Jurkat, Clone E6-1 (cell line): ENCODE results near the gene AVPR1A. TPM values are rescaled to one million over a fixed set of nuclear protein-coding genes. Genes with fewer than 3 reads are reported as not detected.
"Not testable (repeated sequence)": the region's sequence is repeated elsewhere in the genome, so short reads cannot be mapped to it uniquely, and the experiment has no call there.

Experiments used
- DNase-seq: peaks from one replicate; pipeline ENCODE4 v3.0.0-alpha.2; 2011; ENCODE audit warnings: low read depth, low spot score
- H3K4me3 ChIP-seq: 2 replicates; pipeline ENCODE4 v1.5.1; 2011; ENCODE audit warnings: mild to moderate bottlenecking, low read length, control low read depth, moderate library complexity
- polyA plus RNA-seq: library from polyadenylated mRNA; unstranded; fragments of >200 nt; gene quantifications from one replicate; pipeline ENCODE4 v1.2.1, GENCODE V29; 2012; ENCODE audit warnings: missing spikeins; ENCODE audit not compliant: insufficient read length, insufficient read depth

Gene AVPR1A
- polyA plus RNA-seq, result not detected

DNA sequence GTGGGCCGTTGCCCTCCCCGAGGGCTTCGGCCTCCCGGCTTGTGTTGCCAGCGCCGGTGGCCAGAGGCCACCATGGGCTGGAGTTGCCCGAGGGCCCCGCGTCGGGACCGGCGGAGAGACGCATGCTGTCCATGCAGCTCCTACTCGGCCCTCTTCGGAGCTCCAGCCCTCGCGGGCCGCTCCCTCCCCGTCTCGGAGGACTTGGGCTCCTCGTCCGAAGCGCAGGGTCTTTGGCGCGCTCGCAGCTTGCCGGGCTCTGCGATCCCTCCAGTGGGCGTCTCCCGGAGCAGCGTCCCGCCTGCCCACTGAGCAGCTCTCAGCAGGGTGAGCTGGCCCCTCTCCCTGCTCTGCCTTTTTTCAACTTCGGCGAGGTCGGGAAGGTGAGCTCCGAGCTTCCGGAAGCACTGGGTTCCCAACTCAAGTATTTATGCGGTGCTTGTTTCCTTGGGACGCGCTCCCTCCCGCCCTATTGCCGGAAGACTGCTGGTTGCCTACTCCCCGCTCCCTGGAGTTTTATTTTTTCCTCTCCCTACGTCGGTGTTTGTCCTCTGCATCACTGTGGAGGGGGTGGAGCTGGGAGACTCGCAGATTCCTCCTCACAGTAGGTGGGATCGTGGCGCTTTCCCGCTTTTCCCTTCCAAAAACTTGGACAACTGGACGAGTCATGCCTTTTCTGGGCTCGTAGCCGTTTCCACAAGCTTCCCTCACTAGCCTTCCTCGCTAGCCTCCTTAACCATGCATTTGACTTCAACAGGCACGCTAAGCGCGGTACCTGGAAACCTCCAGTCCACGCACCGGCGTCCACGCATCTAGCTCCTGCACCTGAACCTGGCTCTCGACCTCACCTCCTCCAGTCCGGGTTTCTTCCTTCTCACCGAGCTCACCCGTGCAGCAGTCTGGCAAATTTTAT lies at the start of gene AVPR1A:
TSS of gene AVPR1A (minus strand) at position 489 of the 910 bp plus-strand sequence. CDS start at position 124, 365 bp downstream.
- no peak within 1 kb of the TSS for H3K4me3 ChIP-seq
- DNase-seq, result no peak

DNA sequence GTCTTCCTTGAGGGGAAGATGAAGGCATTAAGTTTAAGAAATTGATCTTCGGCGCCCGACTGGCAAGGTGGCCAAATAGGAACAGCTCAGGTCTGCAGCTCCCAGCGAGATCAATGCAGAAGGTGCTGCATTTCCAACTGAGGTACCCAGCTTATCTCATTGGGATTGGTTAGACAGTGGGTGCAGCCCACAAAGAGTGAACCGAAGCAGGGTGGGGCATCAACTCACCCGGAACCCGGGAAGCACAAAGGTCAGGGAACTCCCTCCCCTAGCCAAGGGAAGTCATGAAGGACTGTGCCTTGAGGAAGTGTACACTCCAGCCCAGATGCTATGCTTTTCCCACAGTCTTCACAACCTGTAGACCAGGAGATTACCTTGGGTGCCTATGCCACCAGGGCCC lies 45.2 kb upstream of the AVPR1A start:
- no peak overlapping the region for H3K4me3 ChIP-seq
- no peak for DNase-seq

DNA sequence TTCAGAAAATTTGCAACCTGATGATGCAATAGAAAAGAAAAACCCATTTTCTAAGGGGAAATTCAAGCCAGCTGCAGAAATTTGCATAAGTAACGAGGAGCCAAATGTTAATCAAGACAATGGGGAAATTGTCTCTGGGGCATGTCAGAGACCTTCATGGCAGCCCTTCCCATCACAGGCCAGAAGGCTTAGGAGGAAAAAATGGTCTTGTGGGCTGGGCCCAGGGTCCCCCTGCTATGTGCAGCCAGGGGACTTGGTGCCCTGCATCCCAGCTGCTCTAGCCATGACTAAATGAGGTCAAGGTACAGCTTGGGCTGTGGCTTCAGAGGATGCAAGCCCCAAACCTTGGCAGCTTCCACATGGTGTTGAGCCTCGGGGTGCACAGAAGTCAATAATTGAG lies 28.2 kb upstream of the AVPR1A start:
- DNase-seq, result no peak
- H3K4me3 ChIP-seq, result no peak overlapping the region

DNA sequence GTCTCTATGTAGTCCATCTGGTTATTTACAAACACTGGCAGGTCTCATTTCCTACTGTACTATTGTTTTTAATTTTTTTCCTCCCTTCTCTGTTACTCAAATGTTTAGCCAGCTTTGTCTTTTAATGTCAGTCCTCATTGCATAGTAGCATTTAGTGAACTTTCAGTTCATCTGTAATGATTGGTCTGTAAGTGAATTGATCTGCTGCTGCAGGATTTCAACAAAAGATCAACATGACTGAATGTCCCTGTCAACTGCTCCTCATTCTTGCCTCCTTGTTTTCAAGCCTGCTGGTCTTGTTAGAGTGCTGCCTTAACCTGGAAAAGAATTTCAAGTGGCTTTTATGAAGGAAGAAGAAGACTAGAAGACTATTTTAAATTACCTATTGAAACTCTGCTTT lies 19.3 kb upstream of the AVPR1A start:
- H3K4me3 ChIP-seq, result no peak overlapping the region
- no peak for DNase-seq

DNA sequence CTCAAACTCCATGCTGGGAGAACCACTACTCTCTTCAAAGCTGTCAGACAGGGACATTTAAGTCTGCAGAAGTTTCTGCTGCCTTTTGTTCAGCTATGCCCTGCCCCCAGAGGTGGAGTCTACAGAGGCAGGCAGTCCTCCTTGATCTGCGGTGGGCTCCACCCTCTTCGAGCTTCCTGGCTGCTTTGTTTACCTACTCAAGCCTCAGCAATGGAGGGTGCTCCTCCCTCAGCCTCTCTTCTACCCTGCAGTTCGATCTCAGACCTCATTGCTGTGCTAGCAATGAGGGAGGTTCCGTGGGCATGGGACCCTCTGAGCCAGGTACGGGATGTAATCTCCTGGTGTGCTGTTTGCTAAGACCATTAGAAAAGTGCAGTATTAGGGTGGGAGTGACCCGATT lies 16.7 kb upstream of the AVPR1A start:
- peak; percentile 21 for DNase-seq
- H3K4me3 ChIP-seq, result not testable (repeated sequence)

DNA sequence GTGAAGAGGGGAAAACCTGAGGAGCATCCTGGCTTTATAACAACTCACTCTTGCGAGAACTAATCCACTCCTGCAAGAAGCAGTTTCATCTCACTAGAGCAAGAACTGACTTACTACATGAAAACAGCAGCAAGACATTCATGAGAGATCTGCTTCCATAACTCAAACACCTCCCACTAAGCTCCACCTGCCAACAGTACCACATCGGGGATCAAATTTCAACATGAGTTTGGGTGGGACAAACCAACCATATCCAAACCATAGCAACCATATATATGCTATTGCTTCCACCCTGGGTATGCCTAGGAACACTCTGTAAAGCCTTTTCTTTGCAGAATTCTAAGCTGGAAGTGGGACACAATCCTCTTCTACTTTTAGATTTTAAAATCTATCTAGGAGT lies 13.9 kb upstream of the AVPR1A start:
- no peak for DNase-seq
- H3K4me3 ChIP-seq, result no peak overlapping the region

DNA sequence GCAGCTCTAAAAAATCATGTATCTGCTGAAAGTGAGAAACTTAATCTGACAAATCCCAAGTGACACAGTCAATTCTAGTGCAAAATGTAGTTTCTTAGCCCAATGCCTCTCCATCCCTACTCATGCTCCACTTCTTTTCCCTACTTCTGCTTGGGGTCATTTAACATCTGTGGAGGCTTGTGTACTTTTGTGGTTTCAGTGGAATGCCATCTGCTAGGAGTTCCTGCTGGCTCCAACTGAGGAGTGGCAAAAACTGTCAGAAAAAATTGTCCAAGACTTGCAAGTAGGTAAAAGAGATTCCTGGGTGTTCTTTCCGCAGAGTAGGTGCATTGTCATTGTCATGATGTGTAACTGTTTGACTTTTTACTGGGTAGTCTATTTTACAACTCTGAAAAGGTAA lies 12.5 kb upstream of the AVPR1A start:
- no peak overlapping the region for H3K4me3 ChIP-seq
- no peak for DNase-seq

DNA sequence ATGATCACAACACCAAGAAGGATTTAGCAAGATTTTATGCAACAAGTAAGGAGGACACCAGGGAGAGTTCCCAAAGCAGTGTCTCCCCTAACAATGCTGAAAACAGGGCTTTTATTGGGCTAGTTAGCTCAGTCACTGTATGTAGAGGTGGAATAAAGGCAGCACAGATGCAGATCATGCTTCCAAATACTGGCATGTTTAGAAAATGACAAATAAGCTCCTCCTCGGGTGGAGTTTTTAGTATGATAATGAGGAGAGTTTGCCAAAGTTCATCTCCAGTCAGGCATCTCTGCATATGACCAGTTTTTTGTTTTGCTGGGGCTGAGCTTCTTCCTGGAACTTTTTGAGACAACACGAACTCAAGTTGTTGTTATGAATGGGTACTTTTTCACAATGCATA lies 4.4 kb upstream of the AVPR1A start:
- H3K4me3 ChIP-seq, result no peak overlapping the region
- no peak for DNase-seq

DNA sequence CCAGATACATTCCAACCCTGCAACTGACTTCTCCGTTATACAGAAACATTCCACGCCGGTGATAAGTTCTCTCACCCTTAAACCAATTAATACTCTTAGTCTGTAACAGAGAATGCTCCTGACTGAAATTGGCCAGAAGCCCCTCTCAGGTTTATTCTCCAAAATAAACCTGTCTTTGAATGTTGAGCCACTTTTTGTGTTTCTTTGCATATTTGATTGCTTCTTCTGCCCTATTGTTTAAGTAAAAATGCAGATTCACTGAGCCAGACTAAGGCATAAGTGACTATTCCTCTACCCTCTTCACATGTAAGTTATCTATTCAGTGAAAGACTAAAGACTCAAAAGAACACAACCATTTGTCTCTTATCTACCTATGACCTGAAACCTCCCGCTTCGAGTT lies 3.6 kb upstream of the AVPR1A start:
- DNase-seq, result no peak
- H3K4me3 ChIP-seq, result no peak overlapping the region

DNA sequence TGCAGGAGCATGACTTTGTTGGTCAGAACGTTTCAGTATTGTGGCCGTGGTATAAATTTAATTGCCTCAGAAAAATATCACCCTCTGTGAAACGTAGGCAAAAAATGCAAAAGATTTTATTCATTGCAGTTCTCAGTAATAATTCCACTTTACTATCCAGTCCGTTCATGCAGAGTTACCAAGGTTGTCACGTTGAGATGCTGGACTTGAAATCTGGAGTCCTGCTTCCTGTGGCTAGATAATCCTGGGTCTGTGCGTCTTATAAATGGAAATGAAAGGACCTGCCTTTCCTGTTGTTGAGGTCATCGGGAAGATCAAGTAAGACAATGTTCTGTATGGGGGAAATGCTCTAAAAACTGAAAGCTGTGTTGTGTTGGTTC lies 1.3 kb upstream of the AVPR1A start:
- no peak overlapping the region for H3K4me3 ChIP-seq
- DNase-seq, result no peak

DNA sequence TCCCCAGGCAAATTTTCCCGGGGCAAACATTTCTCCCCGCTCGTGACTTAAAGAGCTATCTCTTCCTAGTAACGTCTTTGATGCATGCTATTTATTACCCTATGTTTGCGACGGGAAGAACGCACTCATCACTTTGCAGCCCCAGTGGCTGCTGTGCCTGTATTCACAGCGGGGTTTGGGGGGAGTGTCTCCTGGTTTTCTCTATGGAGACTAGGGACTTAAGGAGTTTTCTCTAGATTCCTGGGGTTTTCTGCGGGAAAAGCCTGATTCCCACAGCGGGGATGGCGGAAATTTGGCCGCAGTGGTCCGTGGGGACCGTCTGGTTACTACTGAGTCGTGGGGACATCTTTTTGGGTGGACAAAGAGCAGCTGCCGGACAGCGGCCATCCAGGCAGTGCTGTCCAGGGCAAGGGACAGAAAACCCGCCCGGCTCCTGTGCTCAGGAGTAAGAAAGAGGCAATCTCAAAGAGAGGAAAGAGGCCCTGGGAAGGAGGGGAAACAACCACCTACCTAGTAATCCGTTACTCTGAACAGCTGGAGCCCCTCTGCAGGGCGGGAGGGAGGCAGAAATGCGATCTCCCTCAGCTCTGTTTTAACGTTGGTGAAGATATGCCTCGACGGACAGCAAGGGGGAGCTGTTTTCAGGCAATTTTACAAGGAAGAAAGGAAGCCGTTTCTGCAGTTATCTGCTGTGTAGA lies 771 bp upstream of the AVPR1A start:
- DNase-seq, result peak; percentile 39
- H3K4me3 ChIP-seq, result no peak overlapping the region

DNA sequence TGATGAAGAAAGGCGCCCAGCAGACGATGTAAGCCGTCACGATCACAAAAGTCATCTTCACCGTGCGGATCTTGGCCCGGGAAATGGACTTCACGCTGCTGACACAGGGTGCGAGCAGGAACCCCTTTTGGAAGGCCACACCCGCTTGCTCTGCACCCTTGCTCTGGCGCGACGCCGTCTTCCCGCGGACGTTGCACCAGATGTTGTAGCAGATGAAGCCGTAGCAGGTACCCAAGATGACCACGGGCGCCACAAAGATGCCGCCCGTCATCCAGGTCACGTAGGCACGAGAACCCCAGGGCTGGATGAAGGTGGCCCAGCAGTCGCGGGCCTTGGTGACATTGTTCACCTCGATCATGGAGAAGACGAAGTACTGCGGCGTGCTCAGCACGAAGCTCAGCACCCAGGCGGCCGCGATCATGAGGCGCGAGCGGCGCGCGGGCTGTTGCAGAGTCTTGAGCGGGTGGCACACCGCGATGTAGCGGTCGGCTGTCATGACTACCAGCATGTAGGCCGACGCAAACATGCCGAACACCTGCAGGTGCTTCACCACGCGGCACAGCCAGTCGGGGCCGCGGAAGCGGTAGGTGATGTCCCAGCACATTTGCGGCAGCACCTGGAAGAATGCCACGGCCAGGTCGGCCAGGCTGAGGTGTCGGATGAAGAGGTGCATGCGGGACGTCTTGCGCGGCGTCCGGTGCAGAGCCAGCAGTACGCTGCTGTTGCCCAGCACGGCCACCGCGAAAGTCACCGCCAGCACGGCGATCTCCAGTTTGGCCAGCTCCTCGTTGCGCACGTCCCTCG lies 890 bp downstream of the AVPR1A start:
- DNase-seq, result peak; percentile 14
- no peak overlapping the region for H3K4me3 ChIP-seq

DNA sequence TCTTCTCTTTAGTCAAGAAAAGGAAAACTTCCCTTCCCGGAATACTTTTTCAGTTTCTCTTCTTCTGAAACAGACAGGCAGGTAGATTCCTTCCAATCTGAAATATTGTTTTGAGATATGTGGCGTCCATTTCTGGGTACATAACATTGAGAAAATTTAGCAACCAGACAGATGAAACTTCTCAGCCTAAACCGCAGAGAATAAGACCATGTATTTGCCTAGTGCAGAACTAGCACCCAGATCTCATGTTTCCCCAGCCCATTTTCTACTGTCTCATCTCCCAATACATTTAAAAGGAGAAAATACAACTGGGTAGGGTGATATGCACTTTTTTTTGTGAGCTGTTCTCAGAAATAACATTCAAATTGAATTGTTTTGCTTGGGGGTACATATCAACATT lies 6.4 kb downstream of the AVPR1A start:
- no peak for DNase-seq
- H3K4me3 ChIP-seq, result no peak overlapping the region

DNA sequence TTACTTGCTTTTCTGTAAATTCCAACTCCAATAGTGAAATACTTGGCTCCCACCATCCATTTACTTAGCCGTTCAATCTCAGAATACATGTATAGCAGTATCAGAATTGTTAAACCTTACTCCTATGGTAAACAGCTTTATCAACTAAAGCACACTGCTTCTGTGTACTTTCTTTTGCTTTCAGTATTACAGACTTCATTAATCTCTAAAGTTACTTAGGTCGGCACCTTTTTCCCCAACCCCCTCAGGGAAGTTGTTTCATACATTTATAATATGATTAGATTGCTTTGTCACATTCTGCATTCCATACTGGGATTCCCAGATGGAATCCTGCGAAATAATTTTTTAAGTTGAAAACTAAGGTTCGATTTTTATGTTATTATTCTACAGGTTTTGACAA lies 12.5 kb downstream of the AVPR1A start:
- no peak overlapping the region for H3K4me3 ChIP-seq
- DNase-seq, result no peak

DNA sequence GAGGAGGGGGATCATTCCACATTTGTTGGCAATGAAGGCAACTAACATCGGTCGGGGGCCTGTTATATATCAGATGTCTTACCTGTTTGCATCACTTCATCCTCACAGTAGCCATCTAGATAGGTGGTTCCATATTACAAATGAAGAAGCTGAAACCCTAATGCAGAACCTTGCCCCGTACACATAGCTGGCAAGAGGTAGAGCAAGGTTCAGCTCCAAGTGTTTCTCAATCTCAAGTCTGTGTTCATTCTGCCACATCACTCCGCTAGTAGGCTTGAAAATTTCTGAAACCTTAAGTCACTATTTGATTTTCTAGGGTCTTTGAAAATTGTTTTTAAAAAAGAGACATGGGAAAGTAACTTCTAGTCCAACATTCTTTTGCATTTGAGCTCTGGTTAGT lies 17.0 kb downstream of the AVPR1A start:
- DNase-seq, result no peak
- H3K4me3 ChIP-seq, result no peak overlapping the region

DNA sequence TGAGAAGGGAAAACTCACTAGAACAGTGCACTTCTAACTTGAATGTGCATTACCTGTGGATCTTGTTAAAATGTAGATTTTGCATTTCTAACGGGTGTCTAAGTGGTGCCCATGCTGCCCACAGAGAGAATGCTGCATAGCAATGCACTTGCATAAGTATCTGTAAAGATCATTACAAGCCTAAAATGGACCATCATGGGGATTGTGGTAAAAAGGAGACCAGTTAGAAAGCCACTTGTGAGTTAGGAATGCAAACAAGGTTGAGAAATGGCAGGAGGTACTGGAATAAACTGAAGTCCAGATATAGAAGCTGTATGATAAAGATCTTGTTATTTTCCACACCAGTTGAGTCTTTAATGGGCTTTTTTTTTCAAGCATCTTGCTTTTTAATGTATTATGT lies 18.8 kb downstream of the AVPR1A start:
- no peak overlapping the region for H3K4me3 ChIP-seq
- DNase-seq, result no peak

DNA sequence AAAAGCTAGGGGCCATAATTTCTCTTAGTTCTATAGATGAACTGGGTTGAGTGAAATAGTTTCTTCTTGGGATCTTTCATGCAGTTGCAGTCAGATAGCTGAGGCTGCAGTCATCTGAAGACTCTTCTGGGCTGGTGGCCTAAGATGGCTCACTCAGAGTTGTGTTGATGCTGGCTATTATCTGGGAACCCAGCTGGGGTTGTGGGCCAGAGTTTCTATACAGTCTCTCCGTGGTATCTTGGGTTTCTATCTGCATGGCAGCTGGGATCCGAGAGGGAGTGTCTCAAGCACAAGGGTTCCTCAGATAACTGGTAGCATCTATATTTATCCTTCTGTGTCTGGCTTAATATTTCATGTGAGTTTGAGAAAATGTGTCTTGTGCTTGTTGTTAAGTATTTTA lies 21.1 kb downstream of the AVPR1A start:
- H3K4me3 ChIP-seq, result no peak overlapping the region
- no peak for DNase-seq

DNA sequence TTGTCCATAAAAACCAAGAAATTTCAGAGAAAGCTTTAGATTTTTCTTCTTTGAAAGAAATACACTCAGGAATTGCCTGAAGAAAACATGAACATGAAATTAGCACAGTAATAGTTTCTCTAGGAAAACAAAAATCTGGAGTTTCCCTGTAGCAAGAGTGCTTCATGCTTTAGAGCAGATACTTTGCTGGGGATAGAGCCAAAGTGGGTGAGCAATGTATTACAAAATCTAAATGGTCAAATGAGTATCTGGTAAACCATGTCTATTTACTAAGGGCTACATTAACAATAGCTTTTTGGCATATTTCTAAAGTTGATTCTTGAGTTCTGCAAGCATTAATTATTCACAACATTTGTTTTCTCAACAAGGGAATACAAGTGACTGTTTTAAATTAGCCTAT lies 26.2 kb downstream of the AVPR1A start:
- no peak overlapping the region for H3K4me3 ChIP-seq
- DNase-seq, result no peak

DNA sequence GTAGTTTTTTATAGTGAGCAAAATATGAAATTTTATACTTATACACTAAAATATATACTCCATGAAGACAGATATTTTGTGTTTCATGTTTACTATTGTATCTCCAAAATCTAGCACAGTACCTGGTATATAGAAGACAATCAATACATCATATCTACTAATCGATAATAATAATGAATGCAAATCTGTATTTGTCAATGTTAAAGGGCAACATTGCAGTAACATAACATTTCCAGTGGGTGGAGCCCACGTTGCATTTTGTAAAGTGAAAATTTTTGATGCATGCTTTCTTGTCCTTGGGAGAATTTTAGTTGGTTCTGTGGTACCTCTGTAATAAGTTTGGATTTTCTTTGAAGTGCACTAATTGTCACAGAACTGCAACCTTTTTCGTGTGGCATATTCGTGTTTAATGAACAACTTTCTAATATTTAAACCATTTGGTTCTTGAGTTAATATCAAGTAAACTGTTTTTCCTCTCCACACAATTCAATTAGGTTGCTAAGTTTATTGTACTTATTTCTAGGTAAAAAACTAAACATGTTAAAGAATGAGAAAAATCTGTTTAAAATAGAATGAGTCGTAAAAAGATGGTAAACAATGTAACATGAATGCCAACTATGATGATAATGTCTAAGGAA lies 47.4 kb downstream of the AVPR1A start:
- DNase-seq, result peak; percentile 19
- no peak overlapping the region for H3K4me3 ChIP-seq
